ENCODE measurements around the gene MMEL1. TPM values are rescaled to one million over a fixed set of nuclear protein-coding genes. Genes with fewer than 3 reads are reported as not detected.
A peak's percentile ranks its signal among the peaks of the same experiment; 100 is the strongest.

MMEL1 gene
- total and polyA plus RNA-seq, 2 experiments from 2014 or later: 0.57 to 0.90 TPM

GRCh38 chr1:2554621-2555387 is 78.0 kb downstream of the MMEL1 start:
- H4K20me1 ChIP-seq (replicated peaks; ENCODE audit: insufficient read depth): no peaks in the 10 kb centered on the region
- no peaks in the 10 kb centered on the region for H3K27me3 ChIP-seq (ENCODE audit: insufficient read depth)
- H3K27ac Mint-ChIP-seq: no peak overlapping the region
- H3K36me3 Mint-ChIP-seq (ENCODE audit: low read depth): no peaks in the 10 kb centered on the region
- ATAC-seq (peak; percentile 19; the same call in 2 of the 3 replicates), DNase-seq (ENCODE audit: low spot score) (peak; percentile 46)
- no peak overlapping the region for H3K4me3 ChIP-seq
- no peak overlapping the region for H2AFZ ChIP-seq
- H3K4me3 Mint-ChIP-seq: no peak overlapping the region
- no peak overlapping the region for H3K27ac ChIP-seq (ENCODE audit: low read depth)
- H3K36me3 ChIP-seq (ENCODE audit: insufficient read depth): no peaks in the 10 kb centered on the region
- no peaks in the 10 kb centered on the region for H3K79me2 ChIP-seq (replicated peaks; ENCODE audit: insufficient read depth)
- TF ChIP-seq CTCF (conservative IDR thresholded peaks at IDR 0.05; ENCODE audit: low read depth in 2 of 2) (peak; percentile 29 to 70; a peak in 3 of 4 replicates), NANOG (IDR thresholded peaks at IDR 0.05; ENCODE audit: borderline replicate concordance) (no peak)
- H3K4me1 Mint-ChIP-seq: peaks cover 7% of the 10 kb centered on the region; the same call in 2 of the 3 replicates
- H3K27me3 Mint-ChIP-seq (ENCODE audit: insufficient read depth, low read depth, poor library complexity): peaks cover 2% of the 10 kb centered on the region
- H3K4me2 ChIP-seq: no peak overlapping the region
- H3F3A ChIP-seq (replicated peaks; ENCODE audit: low read depth): no peaks in the 10 kb centered on the region
- H3K4me1 ChIP-seq (ENCODE audit: insufficient read depth): no peaks in the 10 kb centered on the region
- H3K9me2 ChIP-seq (ENCODE audit: insufficient read depth): no peaks in the 10 kb centered on the region
- no peaks in the 10 kb centered on the region for H3K9me3 Mint-ChIP-seq

- Mint-ChIP-seq H3K27me3 (ENCODE audit: insufficient read depth, low read depth, poor library complexity) (peaks cover 2% of the 10 kb centered on the region), H3K4me3 (no peak overlapping the region), H3K36me3 (ENCODE audit: low read depth) (no peaks in the 10 kb centered on the region), H3K27ac (no peak overlapping the region), H3K9me3 (no peaks in the 10 kb centered on the region), H3K4me1 (peaks cover 7% of the 10 kb centered on the region; the same call in 2 of the 3 replicates)
- Histone ChIP-seq H3K4me1 (ENCODE audit: insufficient read depth) (no peaks in the 10 kb centered on the region), H3K27me3 (ENCODE audit: insufficient read depth) (no peaks in the 10 kb centered on the region), H2AFZ (no peak overlapping the region), H3K4me3 (no peak overlapping the region), H4K20me1 (replicated peaks; ENCODE audit: insufficient read depth) (no peaks in the 10 kb centered on the region), H3K4me2 (no peak overlapping the region), H3K9me2 (ENCODE audit: insufficient read depth) (no peaks in the 10 kb centered on the region), H3K36me3 (ENCODE audit: insufficient read depth) (no peaks in the 10 kb centered on the region), H3K27ac (ENCODE audit: low read depth) (no peak overlapping the region), H3F3A (replicated peaks; ENCODE audit: low read depth) (no peaks in the 10 kb centered on the region), H3K79me2 (replicated peaks; ENCODE audit: insufficient read depth) (no peaks in the 10 kb centered on the region)
- ATAC-seq (no peak), DNase-seq (ENCODE audit: low spot score) (no peak)
- TF ChIP-seq ZNF114 (CRISPR knock-in tag; IDR thresholded peaks at IDR 0.05) (no peak), CTCF (conservative IDR thresholded peaks at IDR 0.05; ENCODE audit: low read depth in 2 of 2) (no peak), POLR2AphosphoS5 (IDR thresholded peaks at IDR 0.05; ENCODE audit: low read depth) (no peak), EZH2phosphoT487 (IDR thresholded peaks at IDR 0.05; ENCODE audit: unreplicated experiment) (no peak), STAT1 (IDR thresholded peaks at IDR 0.05; ENCODE audit: unreplicated experiment) (no peak), ZNF462 (CRISPR knock-in tag; IDR thresholded peaks at IDR 0.05) (no peak), ETS1 (IDR thresholded peaks at IDR 0.05) (no peak)
Observed at GRCh38 chr1:2553871-2554620, 78.8 kb downstream of the MMEL1 start.

Measured in GM23338 (cell line).